GM21515 (cell line): ENCODE measurements around the gene TRAPPC4.

Experiments
- ATAC-seq: cut with Tn5 transposase; IDR thresholded peaks from one replicate; pipeline ENCODE4 v1.9.1; 2021; ENCODE audit not compliant: unreplicated experiment

TRAPPC4 gene

DNA sequence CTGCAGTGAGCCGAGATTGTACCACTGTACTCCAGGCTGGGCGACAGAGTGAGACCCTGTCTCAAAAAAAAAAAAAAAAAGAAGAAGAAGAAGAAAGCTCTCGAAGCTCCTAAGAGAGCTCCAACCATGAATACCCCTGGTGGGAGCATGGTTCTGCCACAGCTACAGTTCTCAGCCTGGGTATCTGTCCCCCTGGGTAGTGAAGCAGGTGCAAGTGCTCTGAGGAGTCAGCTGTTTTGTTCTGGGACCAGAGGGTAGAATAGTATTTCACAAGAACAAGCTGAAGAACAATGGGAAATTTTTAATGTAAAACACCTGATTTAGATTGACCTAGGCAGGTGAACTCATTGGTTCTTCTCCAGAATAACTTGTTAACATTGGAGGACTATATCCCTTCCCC lies 42.7 kb downstream of the TRAPPC4 start:
- no peak for ATAC-seq

- no peak for ATAC-seq
Measured at GRCh38 chr11:119062779-119063178, 44.2 kb downstream of the TRAPPC4 start.

- no peak for ATAC-seq
Measured at GRCh38 chr11:119065369-119065768, 46.8 kb downstream of the TRAPPC4 start.

- peak; percentile 86 for ATAC-seq
Measured at GRCh38 chr11:119067371-119068222, 49.0 kb downstream of the TRAPPC4 start, which contains the start of gene VPS11. TSS of gene VPS11 (plus strand) at chr11:119067818. CDS start at chr11:119067824, 6 bp downstream.
